HG03175 (cell line): ENCODE data around the gene SGO1.

Source experiments
- ATAC-seq: cut with Tn5 transposase; IDR thresholded peaks from one replicate; pipeline ENCODE4 v1.9.1; 2021; ENCODE audit warnings: mild to moderate bottlenecking, moderate library complexity; ENCODE audit not compliant: unreplicated experiment

Gene SGO1

DNA sequence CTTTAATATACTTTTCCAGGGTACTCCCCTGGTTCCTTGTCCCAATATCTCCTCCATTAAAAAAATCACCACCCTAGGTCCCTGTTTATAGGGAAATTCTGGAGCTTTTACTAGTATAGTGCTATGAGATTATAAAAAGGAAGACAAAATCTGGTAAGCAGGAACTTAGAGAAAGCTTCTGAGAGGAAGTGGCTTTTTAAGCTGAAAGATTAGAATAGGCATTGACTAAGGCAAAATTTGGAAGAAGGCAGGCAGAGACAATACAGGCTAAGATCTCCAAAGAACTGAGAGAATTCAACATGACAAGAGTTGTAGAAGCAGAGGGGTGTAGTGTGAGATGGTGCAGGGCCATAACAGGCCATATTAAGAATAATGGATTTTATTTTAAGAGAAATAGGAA, 25.8 kb downstream of the SGO1 start:
- ATAC-seq, result no peak

DNA sequence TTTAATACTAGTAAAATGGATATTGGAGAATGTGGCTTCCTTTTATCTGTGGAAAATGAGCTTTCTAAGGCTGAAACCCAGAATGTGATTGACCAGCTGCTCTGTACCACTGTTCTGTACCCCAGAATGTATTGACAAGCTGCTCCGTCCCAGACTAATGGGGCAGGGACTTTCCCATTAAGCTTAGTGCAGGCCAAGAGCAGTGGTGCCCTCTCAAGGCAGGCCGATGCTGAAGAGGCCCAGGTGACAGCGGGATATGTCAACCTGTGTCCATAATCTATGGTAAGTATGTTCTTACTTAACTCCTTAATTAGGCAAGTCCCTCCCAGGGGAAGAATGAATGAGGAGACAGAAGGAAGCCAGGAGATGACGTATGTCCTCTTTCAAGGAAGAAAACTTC, 31.1 kb downstream of the SGO1 start:
- ATAC-seq, result no peak

DNA sequence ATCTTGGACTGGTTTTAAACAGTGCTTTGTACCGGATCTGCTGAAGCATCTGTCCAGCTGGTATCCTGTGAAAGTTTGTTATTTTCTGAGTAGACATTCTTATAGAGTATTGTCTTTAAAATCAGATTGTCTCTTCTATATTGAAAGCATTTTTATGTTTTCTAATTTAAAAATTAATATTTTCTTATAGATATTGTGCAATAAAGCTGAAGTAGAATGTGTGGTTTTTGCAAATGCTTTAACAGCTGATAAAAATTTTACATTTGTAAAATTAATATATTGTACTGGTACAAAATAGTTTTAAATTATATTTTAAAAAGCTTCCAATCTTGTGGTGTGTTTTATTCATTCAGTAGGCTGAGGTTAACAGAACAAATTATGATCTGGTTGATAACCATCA, 31.9 kb downstream of the SGO1 start:
- ATAC-seq, result no peak

DNA sequence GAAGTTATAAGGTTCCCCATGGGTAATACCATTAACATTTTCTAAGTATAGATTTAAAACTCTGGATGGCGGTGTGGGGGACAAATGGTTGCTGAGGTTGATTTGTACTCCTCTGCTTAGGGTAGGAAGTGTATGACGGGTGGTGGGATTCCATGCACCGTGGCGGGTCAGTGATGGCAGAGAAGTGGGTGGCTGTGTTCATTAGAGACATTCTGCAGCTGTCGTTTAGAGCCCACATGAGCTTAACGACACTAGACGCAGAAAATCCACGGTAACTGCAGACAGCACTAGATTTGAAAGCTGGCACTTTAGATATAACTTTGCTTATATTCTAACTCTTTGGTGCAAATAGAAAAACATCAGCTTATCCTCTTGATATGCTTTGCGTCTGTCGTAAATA, 37.5 kb downstream of the SGO1 start:
- ATAC-seq, result no peak

DNA sequence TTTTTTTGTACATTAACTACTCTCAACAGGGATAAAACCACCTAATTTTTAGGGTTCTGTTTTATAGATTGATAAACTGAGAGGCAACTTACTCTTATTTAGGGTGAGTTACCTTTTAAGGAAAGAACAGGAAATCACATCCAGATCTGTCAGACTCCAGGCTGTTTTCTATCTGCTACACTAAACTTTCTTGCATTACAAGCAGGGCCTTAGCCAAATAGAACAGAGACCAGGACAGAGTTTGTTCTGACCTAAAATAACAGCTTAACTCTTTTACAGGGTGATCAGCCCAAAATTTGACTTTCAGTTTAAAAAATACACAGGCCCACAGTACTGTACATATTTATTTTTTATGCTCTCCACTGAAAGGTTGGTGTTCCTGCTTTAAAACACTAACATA, 38.6 kb downstream of the SGO1 start:
- no peak for ATAC-seq

DNA sequence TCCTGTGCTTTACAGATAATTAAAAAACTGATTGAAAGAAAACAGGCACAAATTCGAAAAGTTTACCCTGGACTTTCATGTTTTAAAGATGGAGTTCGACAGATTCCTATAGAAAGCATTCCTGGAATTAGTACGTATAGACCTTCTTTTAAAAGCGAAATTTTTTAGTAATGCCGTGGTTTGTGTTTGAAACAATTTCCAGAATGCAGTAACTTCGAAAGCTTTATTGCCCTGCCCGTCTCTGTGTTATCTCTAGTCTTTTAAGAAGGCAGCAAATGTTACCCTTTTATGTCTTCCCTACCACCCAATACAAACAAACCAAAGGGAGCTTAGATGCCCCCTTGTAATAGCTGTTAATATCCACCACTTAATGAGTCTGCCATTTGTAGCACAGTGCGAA, 39.7 kb downstream of the SGO1 start:
- no peak for ATAC-seq

DNA sequence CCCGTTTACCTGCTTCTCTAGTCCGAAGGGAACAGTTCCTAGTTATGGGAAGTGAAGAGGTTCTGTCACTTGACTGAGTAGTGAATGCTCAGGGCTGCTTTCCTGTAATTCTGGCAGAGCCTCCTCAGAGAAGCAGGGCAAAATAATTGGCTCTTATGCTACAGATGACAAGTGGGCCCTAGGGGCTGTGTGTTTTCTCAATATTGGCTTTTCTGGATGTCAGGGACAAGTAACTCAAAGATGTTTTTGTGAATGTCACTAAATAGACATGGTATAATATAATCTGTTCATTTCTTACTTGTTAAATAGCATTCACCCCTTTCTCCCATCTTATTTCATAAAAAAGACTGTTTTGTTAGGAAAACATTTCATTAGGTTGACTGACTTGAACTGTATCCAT, 40.1 kb downstream of the SGO1 start:
- ATAC-seq, result no peak

DNA sequence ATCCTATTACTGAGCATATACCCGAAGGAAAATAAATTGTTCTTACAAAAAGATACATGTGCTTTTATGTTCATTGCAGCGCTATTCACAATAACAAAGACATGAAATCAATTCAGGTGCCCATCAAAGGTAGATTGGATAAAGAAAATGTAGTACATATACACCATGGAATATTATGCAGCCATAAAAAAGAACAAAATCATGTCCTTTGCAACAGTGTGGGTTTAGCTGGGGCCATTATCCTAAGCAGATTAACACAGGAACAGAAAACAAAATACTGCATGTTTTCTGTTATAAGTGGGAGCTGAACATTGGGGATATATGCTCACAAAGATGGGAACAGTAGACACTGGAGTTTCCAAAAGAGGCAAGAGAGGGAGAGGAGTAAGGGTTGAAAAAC, 42.5 kb downstream of the SGO1 start:
- ATAC-seq, result no peak

DNA sequence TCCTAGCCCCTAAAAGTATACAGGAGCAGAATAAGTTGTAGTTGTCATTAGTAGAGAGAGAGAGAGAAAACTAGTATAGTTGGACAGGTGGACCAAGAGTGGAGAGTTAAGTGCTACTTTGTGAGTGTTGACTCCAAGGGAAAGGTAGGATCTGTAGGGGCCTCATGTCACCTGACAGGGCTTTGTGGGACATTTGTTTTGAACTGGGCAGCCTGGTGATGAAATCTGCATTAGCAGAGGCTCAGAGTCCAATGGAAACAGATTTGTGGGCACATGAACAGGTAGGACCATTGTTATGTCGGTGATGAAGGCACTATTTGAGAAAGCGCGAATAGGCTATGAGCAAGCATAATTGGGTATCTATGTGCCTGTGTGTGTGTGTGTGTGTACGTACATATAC, 43.5 kb downstream of the SGO1 start:
- no peak for ATAC-seq

DNA sequence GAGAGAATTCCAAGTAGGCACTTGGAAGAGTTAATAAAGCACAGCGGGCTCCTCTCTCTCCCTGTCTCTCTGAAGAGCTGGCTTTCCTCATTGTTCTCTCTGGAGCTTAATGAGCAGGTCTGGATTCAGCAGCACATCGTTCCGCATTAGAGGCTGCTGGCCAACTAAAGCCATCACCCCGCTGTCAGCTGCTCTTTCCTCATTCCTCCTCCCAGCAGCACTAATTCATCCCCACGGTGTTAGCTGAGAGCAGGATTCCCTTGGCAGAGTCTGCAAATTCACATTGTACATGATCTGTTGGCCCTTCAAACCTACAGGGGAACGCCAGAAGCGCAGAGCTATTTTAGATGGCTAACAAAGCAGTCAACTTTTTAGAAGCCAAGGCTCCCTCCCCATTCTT, 44.2 kb downstream of the SGO1 start:
- ATAC-seq, result no peak

DNA sequence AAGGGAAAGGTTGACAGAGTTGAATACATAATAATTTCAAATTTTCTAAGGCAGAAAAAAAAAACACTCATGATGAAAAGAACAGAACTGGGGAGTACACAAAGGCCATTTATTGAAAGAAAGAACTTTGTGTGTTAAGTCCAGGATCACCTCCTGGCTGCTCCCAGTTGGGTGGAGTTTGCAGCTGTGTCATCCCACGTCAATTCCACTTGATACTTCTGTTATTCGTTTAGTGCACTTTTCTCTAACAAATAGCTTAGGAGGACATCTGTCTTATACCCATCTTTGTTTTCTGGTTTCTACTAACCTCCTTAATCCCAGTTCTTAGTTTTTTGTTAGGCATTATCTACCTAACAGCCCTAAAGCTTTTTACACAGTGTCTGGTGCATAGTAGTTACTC, 44.7 kb downstream of the SGO1 start:
- no peak for ATAC-seq

DNA sequence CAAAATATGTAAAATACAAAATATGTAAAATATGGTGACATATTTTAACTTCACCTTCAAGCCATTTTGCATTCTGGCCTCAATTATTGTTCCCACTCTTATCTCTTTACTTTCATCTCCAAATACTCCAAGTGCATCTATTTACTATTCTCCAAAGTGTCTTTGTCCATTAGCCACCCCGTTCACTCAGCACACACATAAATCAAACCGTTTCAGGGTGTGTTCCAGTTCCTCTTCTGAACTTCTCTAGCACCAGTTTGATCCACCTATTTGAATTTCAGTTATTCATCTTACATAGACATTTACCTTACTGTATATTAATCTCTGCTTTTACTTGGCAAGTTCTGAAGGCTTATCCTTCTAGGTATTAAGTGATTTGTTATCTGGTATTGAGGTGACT, 45.1 kb downstream of the SGO1 start:
- ATAC-seq, result no peak

DNA sequence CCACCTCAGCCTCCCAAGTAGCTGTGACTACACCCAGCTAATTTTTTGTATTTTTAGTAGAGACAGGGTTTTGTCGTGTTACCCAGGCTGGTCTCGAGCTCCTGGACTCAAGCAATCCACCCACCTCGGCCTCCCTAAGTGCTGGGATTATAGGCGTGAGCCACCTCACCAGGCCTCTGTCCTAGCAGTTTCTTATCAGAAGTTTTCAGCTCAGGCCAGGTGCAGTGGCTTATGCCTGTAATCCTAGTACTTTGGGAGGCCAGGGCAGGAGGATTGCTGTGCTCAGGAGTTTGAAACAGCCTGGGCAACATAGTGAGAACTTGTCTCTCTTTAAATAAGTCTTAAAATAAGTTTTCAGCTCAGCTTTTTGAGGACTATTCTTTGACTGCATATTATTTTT, 48.4 kb downstream of the SGO1 start:
- ATAC-seq, result no peak

DNA sequence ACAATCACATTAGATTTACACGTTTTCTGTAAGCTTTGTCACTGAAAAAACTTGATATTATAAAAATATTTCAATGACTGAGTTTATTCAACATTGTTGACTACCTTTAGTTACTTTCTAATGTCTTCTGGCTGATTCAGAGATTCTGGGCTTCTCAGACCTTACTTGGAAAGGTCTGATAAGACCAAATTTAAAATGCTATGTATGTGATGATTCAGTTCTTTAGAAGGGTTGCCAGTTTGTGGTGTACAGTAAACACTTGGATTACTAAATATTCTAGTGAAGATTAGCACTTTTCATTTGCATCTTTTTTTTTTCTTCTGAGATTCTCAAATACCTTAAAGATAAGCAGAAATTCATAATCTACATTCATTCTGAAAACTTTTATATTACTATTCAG, 49.8 kb downstream of the SGO1 start:
- no peak for ATAC-seq

DNA sequence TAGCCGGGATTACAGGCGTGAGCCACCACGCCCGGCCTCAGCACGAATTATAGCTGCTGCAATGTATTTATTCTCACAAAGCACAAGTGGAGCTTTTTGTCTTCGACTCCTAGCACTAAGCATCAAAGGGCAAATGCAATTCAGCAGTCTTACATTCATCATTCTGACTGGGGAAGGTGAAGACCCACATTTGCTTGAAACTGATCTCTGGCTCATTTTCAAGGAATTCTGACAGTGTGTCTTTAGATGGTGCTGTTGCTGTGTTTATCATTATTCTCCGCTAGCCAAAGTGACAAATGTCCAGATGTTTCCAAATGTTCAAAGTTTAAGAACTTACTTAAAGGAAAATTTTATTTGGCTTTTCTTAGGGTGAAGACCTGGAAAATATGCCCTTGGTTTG, 55.9 kb downstream of the SGO1 start:
- no peak for ATAC-seq

DNA sequence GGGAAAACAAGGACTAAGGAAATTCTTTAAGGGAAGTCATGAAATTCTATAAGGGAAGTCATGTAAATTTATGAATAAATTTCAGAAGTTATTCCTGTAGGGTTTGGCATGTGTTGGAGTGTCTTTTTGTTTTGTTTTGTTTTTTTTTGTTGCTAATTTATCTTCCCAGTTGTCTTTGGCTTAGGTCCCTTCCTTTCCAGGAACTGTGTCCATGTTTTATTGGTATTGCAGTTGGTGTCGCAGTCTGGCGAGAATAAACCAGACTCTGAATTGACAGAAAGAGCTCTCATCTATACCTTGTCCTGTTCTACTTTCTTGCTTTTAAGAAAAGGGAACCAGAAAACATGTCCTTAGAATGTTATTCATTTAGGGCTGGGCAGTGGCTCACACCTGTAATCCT, 57.6 kb downstream of the SGO1 start:
- no peak for ATAC-seq

DNA sequence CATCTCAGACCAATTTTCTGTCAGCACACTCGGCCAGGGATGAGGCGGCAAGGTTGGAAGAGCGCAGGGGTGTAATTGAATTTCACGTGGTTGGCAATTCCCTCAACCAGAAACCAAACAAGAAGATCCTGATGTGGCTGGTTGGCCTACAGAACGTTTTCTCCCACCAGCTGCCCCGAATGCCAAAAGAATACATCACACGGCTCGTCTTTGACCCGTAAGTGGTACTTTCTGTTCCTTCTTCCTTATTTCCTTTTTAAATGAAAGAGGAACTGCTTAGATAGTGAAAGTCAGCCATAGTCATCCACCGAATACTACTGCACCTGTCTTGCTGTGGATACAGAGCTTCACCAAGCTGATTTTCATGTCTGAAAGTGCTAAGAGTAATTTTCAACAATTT, 60.1 kb downstream of the SGO1 start:
- ATAC-seq, result peak; percentile 100

DNA sequence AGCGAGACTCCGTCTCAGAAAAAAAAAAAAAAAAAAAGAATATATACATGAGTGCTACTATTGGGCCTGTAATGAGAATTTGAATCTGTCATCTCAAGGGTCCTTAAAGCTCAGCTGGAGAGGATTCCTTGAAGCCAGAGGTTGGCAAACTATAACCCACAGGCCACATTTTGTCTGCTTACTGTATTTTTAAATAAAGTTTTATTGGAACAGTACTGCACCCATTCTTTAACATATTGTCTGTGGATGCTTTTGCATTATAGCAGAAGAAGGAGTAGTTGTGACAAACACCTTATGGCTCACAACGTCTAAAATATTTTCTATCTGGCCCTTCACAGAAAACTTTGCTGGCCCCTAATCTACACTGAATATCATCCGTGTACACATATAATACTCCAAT, 60.7 kb downstream of the SGO1 start:
- no peak for ATAC-seq

DNA sequence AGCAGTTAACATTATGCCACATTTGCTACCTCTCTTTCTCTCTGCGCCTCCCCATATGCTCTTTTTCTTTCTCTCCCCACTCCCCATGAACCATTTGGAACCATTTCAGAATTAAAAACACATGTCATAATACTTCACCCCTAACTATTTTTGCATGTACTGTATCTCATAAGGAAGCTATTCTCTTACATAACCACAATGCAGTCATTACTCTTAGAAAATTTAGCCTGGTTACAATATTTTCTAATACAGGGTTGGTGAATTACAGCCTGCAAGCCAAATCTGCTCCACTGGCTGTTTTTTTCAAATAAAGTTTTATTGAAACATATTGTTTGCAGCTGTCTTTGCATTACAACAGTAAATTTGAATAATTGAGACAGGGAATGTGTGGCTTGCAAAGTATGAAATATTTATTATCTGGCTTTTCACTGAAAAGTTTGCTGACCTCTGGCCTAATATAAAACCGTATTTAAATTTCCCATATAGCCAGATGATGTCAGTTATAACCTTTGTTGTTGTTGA, 62.8 kb downstream of the SGO1 start:
- no peak for ATAC-seq

DNA sequence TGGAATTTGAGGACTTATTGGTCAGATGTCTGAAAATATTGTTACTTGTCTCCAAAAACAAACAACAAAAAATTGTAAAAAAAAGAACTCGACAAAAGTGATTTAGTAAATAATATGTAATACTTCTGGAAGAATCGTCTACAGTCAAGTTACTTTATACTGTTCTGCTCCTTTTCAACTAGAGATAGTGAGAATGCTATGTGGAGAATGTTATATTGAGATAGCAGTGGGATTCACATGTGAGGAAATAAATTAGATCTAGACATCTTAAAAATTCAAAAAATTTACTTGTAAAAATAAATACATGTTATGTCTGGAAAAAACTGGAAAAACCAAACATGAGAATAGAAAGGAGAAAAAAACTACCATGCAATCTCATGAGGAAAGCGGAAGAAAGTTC, 64.9 kb downstream of the SGO1 start:
- ATAC-seq, result no peak
